ENCODE data around the gene CPLX1.

Gene CPLX1

DNA sequence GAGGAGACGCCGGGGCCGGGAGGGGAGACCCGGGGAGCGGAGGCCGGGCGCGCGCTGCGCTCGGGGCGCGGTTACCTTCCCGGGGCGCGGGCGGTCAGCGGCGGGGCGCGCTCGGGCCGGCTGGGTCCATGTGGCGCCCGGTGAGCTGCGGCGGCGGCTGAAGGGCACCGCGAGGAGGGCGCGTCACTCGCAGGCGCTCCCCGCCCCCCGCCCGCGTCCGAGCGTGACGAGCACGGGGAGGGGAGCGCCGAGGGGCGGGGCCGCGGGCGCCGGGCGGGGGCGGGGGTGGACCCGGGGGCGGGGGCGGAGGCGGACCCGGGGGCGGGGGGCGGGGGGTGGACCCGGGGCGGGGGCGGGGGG is at the start of gene CPLX1:
CPLX1 (minus strand) TSS at position 159 of the 360 bp plus-strand sequence. CDS start 1,607 bp downstream, outside the sequence.
- DNase-seq (ENCODE audit: low read depth) = no peak

DNA sequence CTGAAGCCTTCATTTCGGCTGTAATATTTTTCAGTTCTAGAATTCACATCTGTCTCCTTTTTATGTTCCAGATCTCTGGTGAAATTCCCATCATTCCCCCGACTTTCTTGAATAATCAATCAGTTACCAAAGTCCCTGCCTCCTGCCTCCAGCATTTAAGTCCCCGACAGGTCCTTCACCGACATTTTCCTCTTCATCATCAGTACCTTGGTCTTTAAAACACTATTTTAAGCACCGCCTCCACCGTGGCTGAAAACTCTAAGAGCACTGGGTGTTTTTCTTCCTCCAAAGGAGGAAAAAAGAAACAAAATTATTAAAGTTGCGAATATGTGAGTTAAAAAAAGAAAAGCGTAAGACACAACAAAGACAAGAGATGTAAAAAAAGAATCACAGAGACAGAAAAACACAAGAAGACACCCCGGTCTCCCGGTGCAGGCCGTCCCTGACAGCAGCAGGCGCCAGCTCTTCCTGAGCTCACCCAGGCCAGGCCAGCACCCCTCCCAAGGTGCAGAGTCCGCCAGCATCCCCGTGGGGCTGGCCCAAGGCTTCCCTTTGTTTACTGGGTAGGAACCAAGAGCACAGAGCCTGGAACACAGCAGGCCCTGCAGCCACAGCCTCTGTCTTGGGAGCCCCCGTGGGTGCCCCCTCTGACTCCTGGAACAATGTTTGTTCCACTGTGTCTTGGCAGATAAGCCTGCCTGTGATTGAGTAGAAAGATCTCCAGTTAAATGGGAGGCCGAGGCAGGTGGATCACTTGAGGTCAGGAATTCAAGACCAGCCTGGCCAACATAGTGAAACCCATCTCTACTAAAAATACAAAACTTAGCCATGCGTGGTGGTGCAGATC is 49.3 kb upstream of the CPLX1 start:
- DNase-seq (ENCODE audit: low read depth) = no peak

- DNase-seq (ENCODE audit: low read depth) = no peak
These were observed 48.1 kb upstream of the CPLX1 start for GRCh38 chr4:874056-874455.

GRCh38 chr4:872241-872981 is 46.5 kb upstream of the CPLX1 start:
- no peak for DNase-seq (ENCODE audit: low read depth)

- no peak for DNase-seq (ENCODE audit: low read depth)
These were observed 45.6 kb upstream of the CPLX1 start for GRCh38 chr4:871484-871883.

GRCh38 chr4:870951-871350 is 45.0 kb upstream of the CPLX1 start:
- no peak for DNase-seq (ENCODE audit: low read depth)

DNA sequence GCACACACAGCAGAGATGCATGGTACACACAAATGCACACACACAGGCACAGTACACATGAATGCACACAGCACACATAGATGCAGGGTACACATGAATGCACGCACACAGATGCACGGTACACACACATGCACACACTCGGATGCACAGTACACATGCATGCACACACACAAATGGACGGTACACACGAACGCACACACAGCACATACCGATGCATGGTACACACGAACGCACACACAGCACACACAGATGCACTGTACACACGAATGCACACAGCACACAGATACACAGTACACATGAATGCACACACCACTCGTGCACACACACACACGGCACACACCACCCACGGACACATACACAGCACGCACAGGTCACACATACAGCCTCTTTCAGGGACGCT is 43.8 kb upstream of the CPLX1 start:
- DNase-seq (ENCODE audit: low read depth) = no peak

GRCh38 chr4:868421-868820 is 42.5 kb upstream of the CPLX1 start:
- DNase-seq (ENCODE audit: low read depth) = no peak

- no peak for DNase-seq (ENCODE audit: low read depth)
These were observed 41.8 kb upstream of the CPLX1 start for GRCh38 chr4:867526-868250.

DNA sequence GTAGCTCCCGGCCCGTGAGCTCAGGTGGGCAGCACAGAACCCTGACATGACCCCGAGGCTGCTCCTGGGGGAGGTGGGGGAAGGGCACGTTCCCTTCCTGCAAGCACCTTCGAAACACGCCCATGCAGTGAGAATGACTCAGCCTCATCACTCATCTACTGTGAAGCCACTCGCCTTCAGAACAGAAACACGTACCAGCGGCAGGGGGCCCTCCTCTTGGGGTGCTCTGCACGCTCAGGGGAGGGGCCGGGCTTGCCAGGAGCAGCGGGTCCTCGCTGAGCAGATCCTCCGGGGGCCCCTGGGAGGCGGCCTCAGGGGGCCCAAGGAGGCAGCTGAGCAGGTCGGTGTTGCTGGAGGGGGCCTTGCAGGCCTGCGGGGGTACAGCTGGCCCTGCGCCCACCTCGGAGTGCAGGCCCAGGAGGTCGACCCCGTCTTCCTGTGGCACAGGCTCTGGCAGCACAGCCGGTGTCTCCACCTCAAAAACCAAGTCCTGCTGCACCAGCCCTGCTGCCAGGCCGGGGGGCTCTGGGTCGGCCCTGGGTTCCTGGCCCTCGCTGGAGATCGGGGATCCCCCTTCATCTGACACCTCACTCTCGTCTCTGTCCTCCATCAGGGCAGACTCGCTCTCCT is 40.9 kb upstream of the CPLX1 start:
- no peak for DNase-seq (ENCODE audit: low read depth)

DNA sequence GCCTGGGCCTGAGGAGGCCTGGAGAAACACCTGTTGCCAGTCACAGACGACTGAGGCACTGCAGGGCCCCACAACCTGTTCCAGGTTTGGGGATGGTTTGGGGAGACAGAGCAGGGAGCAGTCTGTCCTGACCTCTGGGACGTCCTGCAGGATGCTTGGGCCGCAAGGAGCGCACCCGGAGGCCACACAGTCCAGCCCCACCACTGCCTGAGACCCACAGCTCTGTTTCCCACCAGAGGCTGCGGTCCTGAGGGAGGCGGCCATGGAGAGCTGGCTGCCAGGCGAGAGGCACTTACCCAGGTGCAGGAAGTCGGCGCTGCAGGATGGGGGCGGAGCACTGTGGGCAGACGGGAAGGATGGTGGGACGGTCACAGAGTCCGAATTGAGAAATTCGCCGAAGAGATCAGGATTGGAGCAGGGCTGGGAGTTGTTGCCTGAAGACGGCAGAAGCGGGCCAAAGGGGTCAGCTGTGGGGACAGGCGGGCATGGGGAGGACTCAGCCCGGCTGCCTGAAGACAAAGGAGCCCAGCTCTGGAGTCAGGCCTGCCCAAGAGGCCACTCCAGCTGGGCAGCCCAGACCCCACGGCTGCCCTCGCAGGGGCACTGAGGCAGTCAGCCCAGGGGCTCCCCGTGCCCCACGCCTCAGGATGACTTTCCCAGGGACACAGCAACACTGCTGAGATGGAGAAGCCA is 40.3 kb upstream of the CPLX1 start:
- no peak for DNase-seq (ENCODE audit: low read depth)

- DNase-seq (ENCODE audit: low read depth) = no peak
These were observed 39.6 kb upstream of the CPLX1 start for GRCh38 chr4:865572-865971.

GRCh38 chr4:865121-865465 is 39.2 kb upstream of the CPLX1 start:
- no peak for DNase-seq (ENCODE audit: low read depth)

GRCh38 chr4:864456-865120 is 38.7 kb upstream of the CPLX1 start:
- DNase-seq (ENCODE audit: low read depth) = no peak

DNA sequence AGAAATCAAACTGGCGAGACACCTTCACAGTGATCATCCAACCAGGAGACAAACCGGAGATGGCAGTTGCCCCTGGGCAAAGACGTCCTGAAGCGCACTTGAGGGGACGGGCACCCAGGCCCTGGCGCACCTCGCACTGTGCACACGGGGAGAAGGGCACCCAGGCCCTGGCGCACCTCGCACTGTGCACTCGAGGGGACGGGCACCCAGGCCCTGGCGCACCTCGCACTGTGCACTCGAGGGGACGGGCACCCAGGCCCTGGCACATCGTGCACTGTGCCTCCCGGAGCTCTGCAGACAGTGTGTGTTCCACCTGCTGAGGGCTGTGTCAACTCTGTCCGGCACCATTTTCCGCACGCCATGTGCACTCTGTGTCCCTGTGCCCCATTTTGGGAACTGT is 34.6 kb upstream of the CPLX1 start:
- no peak for DNase-seq (ENCODE audit: low read depth)

GRCh38 chr4:859496-859895 is 33.6 kb upstream of the CPLX1 start:
- no peak for DNase-seq (ENCODE audit: low read depth)

DNA sequence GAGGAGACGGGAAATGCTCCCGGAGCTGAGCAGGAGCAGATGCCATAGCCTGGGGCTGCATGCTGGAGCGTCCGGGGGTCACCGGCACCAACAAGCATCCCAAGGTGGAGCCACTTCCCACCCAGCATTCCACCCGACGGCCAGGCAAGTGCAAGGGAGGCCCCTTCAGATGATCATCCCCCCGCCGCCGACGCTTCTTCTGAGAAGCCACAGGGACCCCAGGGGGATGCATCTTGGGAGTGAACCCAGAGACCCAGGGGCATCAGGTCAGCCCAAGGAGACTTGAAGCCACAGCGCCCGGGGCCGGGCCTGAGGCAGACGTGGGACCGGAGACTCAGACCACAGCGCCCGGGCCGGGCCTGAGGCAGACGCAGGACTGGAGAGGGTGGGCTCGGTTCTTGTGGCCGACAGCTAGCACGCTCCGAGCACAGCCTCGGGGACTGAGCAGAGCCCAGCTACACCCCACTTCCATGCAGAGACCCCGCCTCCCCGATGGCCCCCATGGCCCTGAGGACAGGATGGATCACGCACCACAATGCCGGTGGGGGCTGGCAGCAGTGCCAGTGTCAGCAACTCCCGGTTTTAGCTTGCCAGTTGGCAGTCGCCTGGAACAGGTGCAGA is 33.0 kb upstream of the CPLX1 start:
- DNase-seq (ENCODE audit: low read depth) = no peak

- no peak for DNase-seq (ENCODE audit: low read depth)
These were observed 32.1 kb upstream of the CPLX1 start for GRCh38 chr4:858041-858481.

DNA sequence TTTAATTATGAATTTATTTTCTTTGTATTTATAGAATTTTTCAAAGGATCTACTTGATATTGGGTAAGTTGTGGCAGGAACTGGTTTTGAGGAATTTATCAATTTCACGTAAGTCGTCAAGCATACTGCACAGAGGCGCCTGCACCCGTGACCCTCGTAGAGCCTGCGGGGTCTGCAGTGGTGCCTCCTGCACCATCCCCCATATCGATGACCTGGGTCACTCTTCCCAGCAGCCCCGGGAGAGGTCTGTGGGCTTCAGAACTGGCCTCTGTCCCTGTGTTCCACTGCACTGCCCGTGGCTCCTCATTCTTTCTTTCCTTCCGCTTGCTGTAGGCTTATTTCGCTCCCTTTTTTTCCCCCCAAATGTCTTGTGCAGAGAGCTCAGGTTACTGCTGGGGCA is 31.5 kb upstream of the CPLX1 start:
- no peak for DNase-seq (ENCODE audit: low read depth)

- no peak for DNase-seq (ENCODE audit: low read depth)
These were observed 30.4 kb upstream of the CPLX1 start for GRCh38 chr4:856225-856901.
